Stimulated activated CD8-positive, alpha-beta memory T cell treated with anti-CD3 and anti-CD28 coated beads, Interleukin-12 subunit alpha, Interleukin-12 subunit beta, amount 100 ng/mL, for 1 hour (primary cell): ENCODE results near the gene GFRA1.

Source experiments
- DNase-seq: peaks from one replicate; pipeline ENCODE4 v3.0.0-alpha.2; 2020; ENCODE audit warnings: low read depth

GFRA1 gene

GRCh38 chr10:116272440-116273283 is at the start of gene GFRA1:
TSS of gene GFRA1 (minus strand) at chr10:116273206. CDS start at chr10:116272029, 1,177 bp downstream.
- DNase-seq = no peak

GRCh38 chr10:116316503-116316902 is 43.5 kb upstream of the GFRA1 start:
- no peak for DNase-seq

GRCh38 chr10:116312548-116312947 is 39.5 kb upstream of the GFRA1 start:
- DNase-seq = no peak

GRCh38 chr10:116311706-116312490 is 38.9 kb upstream of the GFRA1 start:
- DNase-seq = no peak

- DNase-seq = no peak
Observed at GRCh38 chr10:116311016-116311415, 38.0 kb upstream of the GFRA1 start.

GRCh38 chr10:116307455-116307854 is 34.4 kb upstream of the GFRA1 start:
- DNase-seq = no peak

GRCh38 chr10:116306847-116307246 is 33.8 kb upstream of the GFRA1 start:
- no peak for DNase-seq

GRCh38 chr10:116304923-116305322 is 31.9 kb upstream of the GFRA1 start:
- no peak for DNase-seq

GRCh38 chr10:116300542-116300941 is 27.5 kb upstream of the GFRA1 start:
- DNase-seq = no peak

- no peak for DNase-seq
Observed at GRCh38 chr10:116298586-116298985, 25.6 kb upstream of the GFRA1 start.

GRCh38 chr10:116296291-116296721 is 23.3 kb upstream of the GFRA1 start:
- DNase-seq = no peak

- no peak for DNase-seq
Observed at GRCh38 chr10:116292493-116292892, 19.5 kb upstream of the GFRA1 start.

- no peak for DNase-seq
Observed at GRCh38 chr10:116289652-116290051, 16.6 kb upstream of the GFRA1 start.

GRCh38 chr10:116287906-116288501 is 15.0 kb upstream of the GFRA1 start:
- DNase-seq = no peak

- DNase-seq = no peak
Observed at GRCh38 chr10:116286626-116287200, 13.7 kb upstream of the GFRA1 start.

GRCh38 chr10:116281775-116282174 is 8.8 kb upstream of the GFRA1 start:
- DNase-seq = no peak

GRCh38 chr10:116278846-116279245 is 5.8 kb upstream of the GFRA1 start:
- no peak for DNase-seq

- DNase-seq = no peak
Observed at GRCh38 chr10:116276981-116277380, 4.0 kb upstream of the GFRA1 start.

- DNase-seq = no peak
Observed at GRCh38 chr10:116274064-116274904, 1.3 kb upstream of the GFRA1 start.

GRCh38 chr10:116271593-116272439 is 1.2 kb downstream of the GFRA1 start:
- DNase-seq = no peak
